ENCODE data around the gene BAIAP2L1.

Gene BAIAP2L1

DNA sequence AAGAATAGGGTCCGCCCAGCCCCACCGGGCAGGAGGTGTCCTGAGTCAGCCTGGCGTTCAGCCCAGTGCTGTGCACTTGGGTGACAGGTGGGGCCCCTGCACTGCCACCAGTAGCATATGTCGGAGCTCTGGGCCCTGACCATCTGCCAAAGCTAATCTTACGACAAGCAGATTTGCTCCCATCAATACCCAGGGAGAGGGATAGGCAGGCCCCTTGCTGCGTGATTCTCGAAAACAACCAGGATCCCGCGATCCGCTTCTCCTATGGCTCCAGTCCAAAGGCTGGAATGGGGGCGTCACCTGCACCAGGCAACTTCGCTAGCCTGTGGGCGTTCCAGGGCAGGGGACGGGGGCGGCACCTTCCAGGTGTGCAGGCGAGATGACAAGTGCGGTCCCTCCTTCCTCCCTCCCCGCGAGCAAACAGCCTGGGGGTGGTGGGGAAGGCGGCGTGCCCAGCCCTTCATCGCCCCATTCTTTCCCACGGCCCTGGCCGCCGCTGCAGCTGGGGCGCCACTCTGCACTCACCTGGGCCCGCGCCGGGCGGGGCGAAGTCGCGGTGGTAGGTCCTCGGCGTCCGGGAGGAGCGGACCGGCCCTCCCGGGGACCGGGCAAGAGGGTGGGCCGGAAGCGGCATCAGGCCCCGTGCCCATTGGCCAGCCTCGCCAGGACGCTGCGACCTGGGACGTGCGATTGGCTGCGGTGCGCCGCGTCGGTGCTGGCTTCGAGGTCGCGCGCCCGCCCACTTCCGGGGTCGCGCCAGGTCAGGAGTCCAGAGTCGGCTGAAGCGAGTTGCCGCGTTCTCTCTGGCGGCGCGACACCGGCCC lies 149.1 kb downstream of the BAIAP2L1 start, which contains the start of gene TECPR1:
TSS of gene TECPR1 (minus strand) at position 632 of the 824 bp plus-strand sequence. CDS start 6,086 bp downstream, outside the sequence.
- peak within 1 kb of the TSS; percentile 64; the same call in 1 of the 2 replicates for H3K9ac ChIP-seq (ENCODE audit: low read depth, low read length)
- H3K4me1 ChIP-seq (ENCODE audit: insufficient read depth, low read length) = no peaks in the 10 kb centered on the region
- H3K27ac ChIP-seq (ENCODE audit: low read length) = no peak within 1 kb of the TSS

DNA sequence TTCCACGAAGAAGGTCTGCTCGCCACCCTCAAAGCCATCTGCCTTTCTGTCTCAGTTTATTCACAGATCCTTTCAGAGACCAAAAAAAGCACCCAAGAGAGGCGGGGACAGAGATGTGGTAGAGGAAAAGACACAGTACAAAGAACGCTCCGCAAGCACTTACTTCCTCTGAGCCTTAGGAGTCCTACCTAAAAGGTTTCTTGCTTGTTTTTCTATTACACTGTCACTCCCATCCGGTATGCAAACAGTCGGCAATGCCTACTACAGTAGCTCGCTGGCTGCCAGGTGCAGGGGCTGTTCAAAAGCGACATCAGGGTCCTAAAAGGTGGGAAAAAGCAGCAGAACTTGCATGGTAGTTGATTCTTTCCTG lies 149.7 kb downstream of the BAIAP2L1 start:
- no peaks in the 10 kb centered on the region for H3K27me3 ChIP-seq (ENCODE audit: insufficient read depth, low read length)
- peak overlapping the region; percentile 64; the same call in 1 of the 2 replicates for H3K9ac ChIP-seq (ENCODE audit: low read depth, low read length)
- peak overlapping the region; percentile 87 for H3K4me3 ChIP-seq (ENCODE audit: low read length)
- no peaks in the 10 kb centered on the region for H3K4me1 ChIP-seq (ENCODE audit: insufficient read depth, low read length)
- no peak overlapping the region for H3K27ac ChIP-seq (ENCODE audit: low read length)
- no peaks in the 10 kb centered on the region for H3K36me3 ChIP-seq (ENCODE audit: insufficient read depth, low read depth, low read length)
- no peaks in the 10 kb centered on the region for H3K9me3 ChIP-seq (ENCODE audit: insufficient read depth, low read depth, low read length)

More for the DNA sequence above, 149.1 kb downstream of the BAIAP2L1 start, which contains the start of gene TECPR1:
- H3K36me3 ChIP-seq (ENCODE audit: insufficient read depth, low read depth, low read length) = no peaks in the 10 kb centered on the region
- peak within 1 kb of the TSS; percentile 87 for H3K4me3 ChIP-seq (ENCODE audit: low read length)
- H3K27me3 ChIP-seq (ENCODE audit: insufficient read depth, low read length) = no peaks in the 10 kb centered on the region
- no peaks in the 10 kb centered on the region for H3K9me3 ChIP-seq (ENCODE audit: insufficient read depth, low read depth, low read length)

DNA sequence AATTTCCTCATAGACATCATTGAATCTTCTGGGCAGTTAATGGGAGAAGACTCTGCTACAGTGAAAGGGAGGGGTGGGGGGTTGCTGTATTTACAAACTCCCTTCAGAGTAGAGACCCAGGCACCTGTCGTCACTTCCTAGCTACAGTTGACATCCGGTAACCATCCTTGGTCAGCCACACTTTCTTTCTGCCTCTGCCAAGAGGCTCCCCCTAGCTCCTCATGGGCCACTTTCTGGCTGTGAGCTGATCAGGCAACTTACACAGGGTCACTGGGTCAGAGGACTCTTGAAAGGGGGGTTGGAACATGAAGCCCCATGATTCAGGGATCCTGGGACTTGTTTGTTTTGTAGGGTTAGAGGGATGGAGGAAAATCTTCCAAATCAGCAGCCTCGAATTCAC lies 150.1 kb downstream of the BAIAP2L1 start:
- Histone ChIP-seq H3K27ac (ENCODE audit: low read length) (no peak overlapping the region), H3K27me3 (ENCODE audit: insufficient read depth, low read length) (no peaks in the 10 kb centered on the region), H3K9ac (ENCODE audit: low read depth, low read length) (no peak overlapping the region; the same call in 1 of the 2 replicates), H3K4me3 (ENCODE audit: low read length) (peak overlapping the region; percentile 87), H3K36me3 (ENCODE audit: insufficient read depth, low read depth, low read length) (no peaks in the 10 kb centered on the region), H3K9me3 (ENCODE audit: insufficient read depth, low read depth, low read length) (no peaks in the 10 kb centered on the region), H3K4me1 (ENCODE audit: insufficient read depth, low read length) (no peaks in the 10 kb centered on the region)

DNA sequence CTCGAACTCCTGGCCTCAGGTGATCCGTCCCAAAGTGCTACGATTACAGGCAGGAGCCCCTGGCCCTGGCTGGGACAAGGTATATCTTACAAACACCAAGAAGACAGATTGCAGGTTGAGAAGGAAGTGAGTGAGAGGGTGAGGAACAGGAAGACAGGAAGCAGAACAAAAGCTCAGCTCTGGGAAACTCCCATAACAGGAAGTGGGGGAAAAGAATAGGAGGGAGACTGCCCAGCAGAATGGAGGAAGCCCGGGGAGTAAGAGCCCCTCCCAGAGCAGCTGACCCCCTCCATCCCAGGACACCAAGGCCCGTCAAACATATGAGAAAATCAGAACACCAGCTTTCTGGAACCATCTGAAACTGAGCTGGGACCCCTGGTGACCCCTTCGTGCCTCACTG lies 151.8 kb downstream of the BAIAP2L1 start:
- no peaks in the 10 kb centered on the region for H3K4me1 ChIP-seq (ENCODE audit: insufficient read depth, low read length)
- no peak overlapping the region for H3K9ac ChIP-seq (ENCODE audit: low read depth, low read length)
- H3K36me3 ChIP-seq (ENCODE audit: insufficient read depth, low read depth, low read length) = no peaks in the 10 kb centered on the region
- no peak overlapping the region for H3K27ac ChIP-seq (ENCODE audit: low read length)
- no peaks in the 10 kb centered on the region for H3K9me3 ChIP-seq (ENCODE audit: insufficient read depth, low read depth, low read length)
- H3K4me3 ChIP-seq (ENCODE audit: low read length) = no peak overlapping the region
- no peaks in the 10 kb centered on the region for H3K27me3 ChIP-seq (ENCODE audit: insufficient read depth, low read length)

DNA sequence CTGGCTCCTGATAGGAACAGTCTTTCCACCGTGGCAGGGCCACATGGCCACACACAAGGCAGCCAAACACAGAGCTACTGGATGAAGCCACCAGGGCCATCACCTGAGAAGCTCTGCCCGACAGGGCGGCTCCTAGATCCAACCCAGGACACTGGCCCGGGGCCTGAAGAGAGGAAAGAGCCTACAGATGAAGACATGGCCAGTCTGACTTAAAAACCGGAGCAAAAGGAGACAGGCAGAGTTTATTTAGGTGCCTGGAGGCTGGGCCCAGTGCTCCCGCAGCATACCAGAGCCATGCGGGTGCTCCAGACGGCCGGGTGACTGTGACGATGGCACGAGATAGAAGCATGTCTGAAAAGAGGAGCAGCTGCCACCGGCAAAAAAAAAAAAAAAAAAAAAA lies 152.7 kb downstream of the BAIAP2L1 start:
- H3K9ac ChIP-seq (ENCODE audit: low read depth, low read length) = no peak overlapping the region
- H3K9me3 ChIP-seq (ENCODE audit: insufficient read depth, low read depth, low read length) = no peaks in the 10 kb centered on the region
- H3K36me3 ChIP-seq (ENCODE audit: insufficient read depth, low read depth, low read length) = no peaks in the 10 kb centered on the region
- H3K27ac ChIP-seq (ENCODE audit: low read length) = no peak overlapping the region
- H3K4me3 ChIP-seq (ENCODE audit: low read length) = no peak overlapping the region
- no peaks in the 10 kb centered on the region for H3K4me1 ChIP-seq (ENCODE audit: insufficient read depth, low read length)
- H3K27me3 ChIP-seq (ENCODE audit: insufficient read depth, low read length) = no peaks in the 10 kb centered on the region

GRCh38 chr7:98244871-98245270 lies 156.0 kb downstream of the BAIAP2L1 start:
- H3K4me1 ChIP-seq (ENCODE audit: insufficient read depth, low read length) = no peaks in the 10 kb centered on the region
- H3K36me3 ChIP-seq (ENCODE audit: insufficient read depth, low read depth, low read length) = no peaks in the 10 kb centered on the region
- H3K9ac ChIP-seq (ENCODE audit: low read depth, low read length) = no peak overlapping the region

DNA sequence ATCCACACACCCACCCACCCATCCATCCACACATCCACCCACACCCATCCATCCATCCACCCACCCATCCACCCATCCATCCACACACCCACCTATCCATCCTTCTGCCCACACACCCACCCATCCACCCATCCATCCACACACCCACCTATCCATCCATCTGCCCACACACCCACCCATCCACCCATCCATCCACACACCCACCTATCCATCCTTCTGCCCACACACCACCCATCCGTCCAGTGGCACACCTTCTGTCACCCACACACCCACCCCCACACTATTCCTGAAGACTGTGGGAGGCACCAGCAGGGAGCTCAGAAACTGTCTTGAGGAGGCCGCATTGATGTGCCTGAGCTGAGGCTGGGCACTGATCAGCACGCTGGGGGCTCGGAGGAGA lies 158.0 kb downstream of the BAIAP2L1 start:
- H3K9me3 ChIP-seq (ENCODE audit: insufficient read depth, low read depth, low read length) = no peaks in the 10 kb centered on the region
- no peaks in the 10 kb centered on the region for H3K27me3 ChIP-seq (ENCODE audit: insufficient read depth, low read length)
- no peak overlapping the region for H3K9ac ChIP-seq (ENCODE audit: low read depth, low read length)
- no peaks in the 10 kb centered on the region for H3K36me3 ChIP-seq (ENCODE audit: insufficient read depth, low read depth, low read length)
- H3K27ac ChIP-seq (ENCODE audit: low read length) = no peak overlapping the region
- H3K4me1 ChIP-seq (ENCODE audit: insufficient read depth, low read length) = no peaks in the 10 kb centered on the region
- H3K4me3 ChIP-seq (ENCODE audit: low read length) = no peak overlapping the region

More at GRCh38 chr7:98244871-98245270, 156.0 kb downstream of the BAIAP2L1 start:
- Histone ChIP-seq H3K27me3 (ENCODE audit: insufficient read depth, low read length) (no peaks in the 10 kb centered on the region), H3K4me3 (ENCODE audit: low read length) (no peak overlapping the region), H3K27ac (ENCODE audit: low read length) (no peak overlapping the region), H3K9me3 (ENCODE audit: insufficient read depth, low read depth, low read length) (no peaks in the 10 kb centered on the region)

DNA sequence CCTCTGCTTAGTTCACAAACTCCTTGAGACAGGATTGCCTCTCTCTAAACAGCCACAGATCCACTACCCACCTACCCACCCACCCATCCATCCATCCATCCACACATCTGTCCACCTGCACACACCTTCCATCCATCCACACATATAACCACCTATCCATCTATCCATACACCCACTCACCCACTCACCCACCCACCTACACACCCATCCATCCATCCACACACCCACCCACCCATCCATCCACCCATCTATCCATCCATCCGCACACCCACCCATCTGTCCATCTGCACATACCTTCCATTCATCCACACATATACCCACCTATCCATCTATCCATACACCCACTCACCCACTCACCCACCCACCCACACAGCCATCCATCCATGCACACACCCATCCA lies 158.5 kb downstream of the BAIAP2L1 start:
- Histone ChIP-seq H3K4me1 (ENCODE audit: insufficient read depth, low read length) (no peaks in the 10 kb centered on the region), H3K9ac (ENCODE audit: low read depth, low read length) (no peak overlapping the region), H3K27ac (ENCODE audit: low read length) (no peak overlapping the region), H3K4me3 (ENCODE audit: low read length) (no peak overlapping the region), H3K27me3 (ENCODE audit: insufficient read depth, low read length) (no peaks in the 10 kb centered on the region), H3K36me3 (ENCODE audit: insufficient read depth, low read depth, low read length) (no peaks in the 10 kb centered on the region), H3K9me3 (ENCODE audit: insufficient read depth, low read depth, low read length) (no peaks in the 10 kb centered on the region)

GRCh38 chr7:98241674-98242241 lies 159.1 kb downstream of the BAIAP2L1 start:
- Histone ChIP-seq H3K9ac (ENCODE audit: low read depth, low read length) (no peak overlapping the region), H3K4me1 (ENCODE audit: insufficient read depth, low read length) (no peaks in the 10 kb centered on the region), H3K9me3 (ENCODE audit: insufficient read depth, low read depth, low read length) (no peaks in the 10 kb centered on the region), H3K36me3 (ENCODE audit: insufficient read depth, low read depth, low read length) (no peaks in the 10 kb centered on the region), H3K4me3 (ENCODE audit: low read length) (no peak overlapping the region), H3K27ac (ENCODE audit: low read length) (no peak overlapping the region), H3K27me3 (ENCODE audit: insufficient read depth, low read length) (no peaks in the 10 kb centered on the region)
